ENCODE data around the gene SULF2.

SULF2 gene

GRCh38 chr20:47719211-47719610 lies 66.1 kb downstream of the SULF2 start:
- in situ Hi-C loops (cut with MboI; ENCODE audit: low sequenced_read_pairs), result no loop called here

- in situ Hi-C loops (cut with MboI; ENCODE audit: low sequenced_read_pairs), result no loop called here
Measured at GRCh38 chr20:47718398-47718797, 66.9 kb downstream of the SULF2 start.

- in situ Hi-C loops (cut with MboI; ENCODE audit: low sequenced_read_pairs), result no loop called here
Measured at GRCh38 chr20:47717421-47717820, 67.9 kb downstream of the SULF2 start.

GRCh38 chr20:47713878-47714450 lies 71.3 kb downstream of the SULF2 start:
- in situ Hi-C loops (cut with MboI; ENCODE audit: low sequenced_read_pairs), result no loop called here

GRCh38 chr20:47713163-47713562 lies 72.1 kb downstream of the SULF2 start:
- in situ Hi-C loops (cut with MboI; ENCODE audit: low sequenced_read_pairs), result no loop called here

GRCh38 chr20:47711046-47711752 lies 74.1 kb downstream of the SULF2 start:
- in situ Hi-C loops (cut with MboI; ENCODE audit: low sequenced_read_pairs), result no loop called here

GRCh38 chr20:47710665-47711045 lies 74.6 kb downstream of the SULF2 start:
- in situ Hi-C loops (cut with MboI; ENCODE audit: low sequenced_read_pairs), result no loop called here

- in situ Hi-C loops (cut with MboI; ENCODE audit: low sequenced_read_pairs), result no loop called here
Measured at GRCh38 chr20:47708953-47709833, 76.1 kb downstream of the SULF2 start.

- in situ Hi-C loops (cut with MboI; ENCODE audit: low sequenced_read_pairs), result no loop called here
Measured at GRCh38 chr20:47708140-47708807, 77.0 kb downstream of the SULF2 start.

GRCh38 chr20:47706345-47706744 lies 78.9 kb downstream of the SULF2 start:
- in situ Hi-C loops (cut with MboI; ENCODE audit: low sequenced_read_pairs), result no loop called here

- in situ Hi-C loops (cut with MboI; ENCODE audit: low sequenced_read_pairs), result no loop called here
Measured at GRCh38 chr20:47705497-47705856, 79.8 kb downstream of the SULF2 start.

- in situ Hi-C loops (cut with MboI; ENCODE audit: low sequenced_read_pairs), result no loop called here
Measured at GRCh38 chr20:47704746-47705496, 80.4 kb downstream of the SULF2 start.

- in situ Hi-C loops (cut with MboI; ENCODE audit: low sequenced_read_pairs), result no loop called here
Measured at GRCh38 chr20:47703748-47704147, 81.5 kb downstream of the SULF2 start.

- in situ Hi-C loops (cut with MboI; ENCODE audit: low sequenced_read_pairs), result no loop called here
Measured at GRCh38 chr20:47701612-47702011, 83.7 kb downstream of the SULF2 start.

GRCh38 chr20:47700327-47700726 lies 85.0 kb downstream of the SULF2 start:
- in situ Hi-C loops (cut with MboI; ENCODE audit: low sequenced_read_pairs), result no loop called here

- in situ Hi-C loops (cut with MboI; ENCODE audit: low sequenced_read_pairs), result no loop called here
Measured at GRCh38 chr20:47699818-47700217, 85.5 kb downstream of the SULF2 start.

- in situ Hi-C loops (cut with MboI; ENCODE audit: low sequenced_read_pairs), result no loop called here
Measured at GRCh38 chr20:47698142-47698541, 87.1 kb downstream of the SULF2 start.

- in situ Hi-C loops (cut with MboI; ENCODE audit: low sequenced_read_pairs), result no loop called here
Measured at GRCh38 chr20:47696856-47697255, 88.4 kb downstream of the SULF2 start.

- in situ Hi-C loops (cut with MboI; ENCODE audit: low sequenced_read_pairs), result no loop called here
Measured at GRCh38 chr20:47694021-47694818, 91.1 kb downstream of the SULF2 start.

GRCh38 chr20:47691625-47692024 lies 93.7 kb downstream of the SULF2 start:
- in situ Hi-C loops (cut with MboI; ENCODE audit: low sequenced_read_pairs), result no loop called here
